K562 (cell line): ENCODE data around the gene SUPT5H. TPM values are rescaled to one million over a fixed set of nuclear protein-coding genes. Genes with fewer than 3 reads are reported as not detected.

Source experiments
- FOSL1 ChIP-seq: fragments of 200-800 bp; sonication (Bioruptor generic); conservative IDR thresholded peaks from 2 replicates; pipeline ENCODE4 v1.6.1; 2016; ENCODE audit warnings: missing genetic modification characterization, missing compliant biosample characterization
- HNRNPL ChIP-seq: fragments of 200-400 bp; formaldehyde crosslinking; IDR thresholded peaks from 2 replicates; pipeline ENCODE4 v1.6.1; 2017; ENCODE audit warnings: low read depth, mild to moderate bottlenecking, low read length
- KDM4B ChIP-seq, 2 experiments: fragments of 450-650 bp in 1 of 2; sonication (generic) in 1 of 2; IDR thresholded peaks; 2 replicates each; pipeline ENCODE4 v1.6.1; 2016 to 2017; ENCODE audit warnings: borderline replicate concordance in 2 of 2, antibody characterized with exemption in 1 of 2, low read depth in 1 of 2, mild to moderate bottlenecking in 1 of 2
- MCM3 ChIP-seq: fragments of 450-650 bp; IDR thresholded peaks from 2 replicates; pipeline ENCODE4 v1.6.1; 2016
- MTA2 ChIP-seq: fragments of 450-650 bp; IDR thresholded peaks from 2 replicates; pipeline ENCODE4 v1.6.1; 2016; ENCODE audit warnings: low read depth
- NR2C1 ChIP-seq, 2 experiments: fragments of 450-650 bp; IDR thresholded peaks; 2 replicates each; pipeline ENCODE4 v1.6.1; 2017; ENCODE audit warnings: mild to moderate bottlenecking in 2 of 2, antibody characterized with exemption in 1 of 2, inconsistent platforms in 1 of 2, missing compliant biosample characterization in 1 of 2, missing genetic modification characterization in 1 of 2
- TCF7L2 ChIP-seq: fragments of 150-350 bp; IDR thresholded peaks from 2 replicates; pipeline ENCODE4 v1.6.1; 2016; ENCODE audit warnings: low read depth, mild to moderate bottlenecking, low read length, moderate library complexity
- YY1 ChIP-seq, 3 experiments: IDR thresholded peaks; 2 replicates each; pipeline ENCODE4 v1.6.1; 2011; ENCODE audit warnings: low read length in 2 of 3, mild to moderate bottlenecking in 2 of 3, moderate library complexity in 2 of 3, borderline replicate concordance in 1 of 3, control low read depth in 1 of 3, low read depth in 1 of 3; ENCODE audit not compliant: insufficient read depth in 3 of 3, insufficient replicate concordance in 2 of 3, control insufficient read depth in 1 of 3, insufficient read length in 1 of 3; ENCODE audit errors: extremely low read depth in 1 of 3
- ZNF12 ChIP-seq: sonication (generic); formaldehyde crosslinking; IDR thresholded peaks from 2 replicates; pipeline ENCODE4 v1.4.0; 2020; ENCODE audit warnings: mild to moderate bottlenecking, missing genetic modification reagents
- polyA plus RNA-seq, 8 experiments: library from polyadenylated mRNA; depleted of rRNA in 4 of 8; stranded (reverse) in 5 of 8; unstranded in 3 of 8; fragments of >200 nt; fragmentation: Nextera tagmentation in 2 of 8; fragmentation: Illumina TruSeq in 1 of 8; extraction: Ambion mirVana in 2 of 8; extraction: Trizol in 1 of 8; gene quantifications; 2 replicates each; pipeline versions ENCODE4 v1.2.1 to v1.2.3, GENCODE V29; 2011 to 2014; ENCODE audit warnings: inconsistent platforms in 1 of 8, missing spikeins in 1 of 8
- total RNA-seq, 7 experiments: library from RNA; depleted of rRNA in 6 of 7; stranded (reverse); fragments of >200 nt in 6 of 7; fragmentation: Illumina TruSeq in 2 of 7; extraction: Trizol in 2 of 7; gene quantifications; 2 replicates each; pipeline versions ENCODE4 v1.2.1 to v1.2.3, GENCODE V29; 2011 to 2021; ENCODE audit warnings: low replicate concordance in 1 of 7
- TF ChIP-seq, protein P1 (sequence below): fragments of 250-450 bp; sonication (Bioruptor Pico); IDR thresholded peaks from 2 replicates; pipeline ENCODE4 v1.4.0; 2020
- TF ChIP-seq, protein P2 (sequence below): fragments of 450-650 bp; IDR thresholded peaks from 2 replicates; pipeline ENCODE4 v1.6.1; 2016; ENCODE audit warnings: borderline replicate concordance
- TF ChIP-seq, protein P3 (sequence below): sonication (generic); formaldehyde crosslinking; IDR thresholded peaks from 2 replicates; pipeline ENCODE4 v1.8.1; 2023; ENCODE audit warnings: mild to moderate bottlenecking, missing genetic modification reagents
- TF ChIP-seq, protein P4 (sequence below), 2 experiments: fragments of 450-650 bp in 1 of 2; sonication (generic) in 1 of 2; formaldehyde crosslinking; conservative IDR thresholded peaks; 2 replicates each; pipeline versions ENCODE4 v1.4.0 to v1.8.1; 2020 to 2022; ENCODE audit warnings: mild to moderate bottlenecking in 1 of 2, missing genetic modification reagents in 1 of 2

The SUPT5H gene
- total and polyA plus RNA-seq, 9 of the 15 experiments (the other 6 are each of a cell fraction or from before 2014, with no cell fraction given) = 13.3 to 85.9 (median 35.9) TPM

DNA sequence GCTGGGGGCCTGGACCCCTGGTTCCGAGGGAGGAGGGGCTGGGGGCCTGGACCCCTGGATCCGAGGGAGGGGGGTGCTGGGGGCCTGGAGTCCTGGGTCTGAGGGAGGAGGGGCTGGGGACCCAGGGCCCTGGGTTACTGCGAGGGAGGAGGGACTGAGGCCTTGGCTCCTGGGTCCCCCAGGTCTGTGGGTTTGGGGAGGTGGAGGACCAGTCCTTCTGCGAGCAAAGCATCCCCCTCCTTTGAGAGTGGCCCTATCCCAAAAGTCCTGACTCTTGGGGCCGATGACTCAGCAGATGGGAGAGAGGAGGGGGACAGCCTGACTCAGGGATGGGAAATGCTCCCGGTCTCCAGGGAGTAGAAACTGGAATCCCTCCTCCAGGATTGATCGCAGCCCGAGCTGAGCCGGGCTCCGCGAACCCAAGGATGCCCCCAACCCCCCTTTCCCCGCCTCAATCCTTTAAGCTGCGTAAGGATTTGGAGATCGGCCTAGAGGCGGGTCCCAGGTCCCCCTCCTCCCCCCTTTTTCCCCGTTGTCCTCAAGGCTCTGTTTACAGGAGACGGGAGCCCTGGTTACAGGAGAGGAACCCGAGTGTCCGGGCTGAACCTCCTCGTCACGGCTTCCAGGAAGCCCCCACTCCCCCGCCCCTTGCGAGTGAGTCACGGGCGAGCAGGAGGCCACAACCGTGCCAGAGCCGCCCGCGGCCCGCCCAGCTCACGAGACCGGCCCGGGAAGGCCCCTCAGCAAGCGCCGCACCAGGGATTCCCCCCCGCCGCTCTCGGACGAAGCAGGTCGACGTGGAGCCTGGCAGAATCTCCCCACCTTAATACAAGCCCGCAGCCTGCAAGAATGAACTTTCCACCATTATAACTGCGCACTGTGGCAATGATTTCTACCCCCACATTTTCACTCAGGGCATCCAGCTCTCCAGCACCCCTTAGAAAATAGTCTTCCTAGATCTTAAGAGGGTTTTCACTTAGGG lies 41.8 kb upstream of the SUPT5H start (continued):
- TF ChIP-seq, protein P1, sequence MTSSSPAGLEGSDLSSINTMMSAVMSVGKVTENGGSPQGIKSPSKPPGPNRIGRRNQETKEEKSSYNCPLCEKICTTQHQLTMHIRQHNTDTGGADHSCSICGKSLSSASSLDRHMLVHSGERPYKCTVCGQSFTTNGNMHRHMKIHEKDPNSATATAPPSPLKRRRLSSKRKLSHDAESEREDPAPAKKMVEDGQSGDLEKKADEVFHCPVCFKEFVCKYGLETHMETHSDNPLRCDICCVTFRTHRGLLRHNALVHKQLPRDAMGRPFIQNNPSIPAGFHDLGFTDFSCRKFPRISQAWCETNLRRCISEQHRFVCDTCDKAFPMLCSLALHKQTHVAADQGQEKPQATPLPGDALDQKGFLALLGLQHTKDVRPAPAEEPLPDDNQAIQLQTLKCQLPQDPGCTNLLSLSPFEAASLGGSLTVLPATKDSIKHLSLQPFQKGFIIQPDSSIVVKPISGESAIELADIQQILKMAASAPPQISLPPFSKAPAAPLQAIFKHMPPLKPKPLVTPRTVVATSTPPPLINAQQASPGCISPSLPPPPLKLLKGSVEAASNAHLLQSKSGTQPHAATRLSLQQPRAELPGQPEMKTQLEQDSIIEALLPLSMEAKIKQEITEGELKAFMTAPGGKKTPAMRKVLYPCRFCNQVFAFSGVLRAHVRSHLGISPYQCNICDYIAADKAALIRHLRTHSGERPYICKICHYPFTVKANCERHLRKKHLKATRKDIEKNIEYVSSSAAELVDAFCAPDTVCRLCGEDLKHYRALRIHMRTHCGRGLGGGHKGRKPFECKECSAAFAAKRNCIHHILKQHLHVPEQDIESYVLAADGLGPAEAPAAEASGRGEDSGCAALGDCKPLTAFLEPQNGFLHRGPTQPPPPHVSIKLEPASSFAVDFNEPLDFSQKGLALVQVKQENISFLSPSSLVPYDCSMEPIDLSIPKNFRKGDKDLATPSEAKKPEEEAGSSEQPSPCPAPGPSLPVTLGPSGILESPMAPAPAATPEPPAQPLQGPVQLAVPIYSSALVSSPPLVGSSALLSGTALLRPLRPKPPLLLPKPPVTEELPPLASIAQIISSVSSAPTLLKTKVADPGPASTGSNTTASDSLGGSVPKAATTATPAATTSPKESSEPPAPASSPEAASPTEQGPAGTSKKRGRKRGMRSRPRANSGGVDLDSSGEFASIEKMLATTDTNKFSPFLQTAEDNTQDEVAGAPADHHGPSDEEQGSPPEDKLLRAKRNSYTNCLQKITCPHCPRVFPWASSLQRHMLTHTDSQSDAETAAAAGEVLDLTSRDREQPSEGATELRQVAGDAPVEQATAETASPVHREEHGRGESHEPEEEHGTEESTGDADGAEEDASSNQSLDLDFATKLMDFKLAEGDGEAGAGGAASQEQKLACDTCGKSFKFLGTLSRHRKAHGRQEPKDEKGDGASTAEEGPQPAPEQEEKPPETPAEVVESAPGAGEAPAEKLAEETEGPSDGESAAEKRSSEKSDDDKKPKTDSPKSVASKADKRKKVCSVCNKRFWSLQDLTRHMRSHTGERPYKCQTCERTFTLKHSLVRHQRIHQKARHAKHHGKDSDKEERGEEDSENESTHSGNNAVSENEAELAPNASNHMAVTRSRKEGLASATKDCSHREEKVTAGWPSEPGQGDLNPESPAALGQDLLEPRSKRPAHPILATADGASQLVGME (CRISPR knock-in tag) = no peak
- TF ChIP-seq FOSL1 (tag) (peak; percentile 98), MCM3 (no peak), KDM4B (IDR thresholded peaks at IDR 0.05; ENCODE audit: borderline replicate concordance in 2 of 2, low read depth in 1 of 2) (peak in 1 of 2 experiments; percentile 49; a peak in 1 of 4 replicates), TCF7L2 (no peak), MTA2 (no peak), YY1 (IDR thresholded peaks at IDR 0.05; ENCODE audit: borderline replicate concordance in 1 of 3, control insufficient read depth in 1 of 3, extremely low read depth in 1 of 3, insufficient read depth in 3 of 3, insufficient read length in 1 of 3, insufficient replicate concordance in 2 of 3, low read depth in 1 of 3, low read length in 2 of 3) (peak in 2 of 3 experiments; percentile 8 to 32), HNRNPL (peak; percentile 58; the same call in 1 of the 2 replicates), ZNF12 (CRISPR knock-in tag) (no peak), NR2C1 (IDR thresholded peaks at IDR 0.05) (no peak), NR2C1 (tag; IDR thresholded peaks at IDR 0.05) (no peak)
- TF ChIP-seq, protein P2, sequence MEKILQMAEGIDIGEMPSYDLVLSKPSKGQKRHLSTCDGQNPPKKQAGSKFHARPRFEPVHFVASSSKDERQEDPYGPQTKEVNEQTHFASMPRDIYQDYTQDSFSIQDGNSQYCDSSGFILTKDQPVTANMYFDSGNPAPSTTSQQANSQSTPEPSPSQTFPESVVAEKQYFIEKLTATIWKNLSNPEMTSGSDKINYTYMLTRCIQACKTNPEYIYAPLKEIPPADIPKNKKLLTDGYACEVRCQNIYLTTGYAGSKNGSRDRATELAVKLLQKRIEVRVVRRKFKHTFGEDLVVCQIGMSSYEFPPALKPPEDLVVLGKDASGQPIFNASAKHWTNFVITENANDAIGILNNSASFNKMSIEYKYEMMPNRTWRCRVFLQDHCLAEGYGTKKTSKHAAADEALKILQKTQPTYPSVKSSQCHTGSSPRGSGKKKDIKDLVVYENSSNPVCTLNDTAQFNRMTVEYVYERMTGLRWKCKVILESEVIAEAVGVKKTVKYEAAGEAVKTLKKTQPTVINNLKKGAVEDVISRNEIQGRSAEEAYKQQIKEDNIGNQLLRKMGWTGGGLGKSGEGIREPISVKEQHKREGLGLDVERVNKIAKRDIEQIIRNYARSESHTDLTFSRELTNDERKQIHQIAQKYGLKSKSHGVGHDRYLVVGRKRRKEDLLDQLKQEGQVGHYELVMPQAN = no peak
- TF ChIP-seq, protein P3, sequence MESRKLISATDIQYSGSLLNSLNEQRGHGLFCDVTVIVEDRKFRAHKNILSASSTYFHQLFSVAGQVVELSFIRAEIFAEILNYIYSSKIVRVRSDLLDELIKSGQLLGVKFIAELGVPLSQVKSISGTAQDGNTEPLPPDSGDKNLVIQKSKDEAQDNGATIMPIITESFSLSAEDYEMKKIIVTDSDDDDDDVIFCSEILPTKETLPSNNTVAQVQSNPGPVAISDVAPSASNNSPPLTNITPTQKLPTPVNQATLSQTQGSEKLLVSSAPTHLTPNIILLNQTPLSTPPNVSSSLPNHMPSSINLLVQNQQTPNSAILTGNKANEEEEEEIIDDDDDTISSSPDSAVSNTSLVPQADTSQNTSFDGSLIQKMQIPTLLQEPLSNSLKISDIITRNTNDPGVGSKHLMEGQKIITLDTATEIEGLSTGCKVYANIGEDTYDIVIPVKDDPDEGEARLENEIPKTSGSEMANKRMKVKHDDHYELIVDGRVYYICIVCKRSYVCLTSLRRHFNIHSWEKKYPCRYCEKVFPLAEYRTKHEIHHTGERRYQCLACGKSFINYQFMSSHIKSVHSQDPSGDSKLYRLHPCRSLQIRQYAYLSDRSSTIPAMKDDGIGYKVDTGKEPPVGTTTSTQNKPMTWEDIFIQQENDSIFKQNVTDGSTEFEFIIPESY (CRISPR knock-in tag) = no peak
- TF ChIP-seq, protein P4, sequence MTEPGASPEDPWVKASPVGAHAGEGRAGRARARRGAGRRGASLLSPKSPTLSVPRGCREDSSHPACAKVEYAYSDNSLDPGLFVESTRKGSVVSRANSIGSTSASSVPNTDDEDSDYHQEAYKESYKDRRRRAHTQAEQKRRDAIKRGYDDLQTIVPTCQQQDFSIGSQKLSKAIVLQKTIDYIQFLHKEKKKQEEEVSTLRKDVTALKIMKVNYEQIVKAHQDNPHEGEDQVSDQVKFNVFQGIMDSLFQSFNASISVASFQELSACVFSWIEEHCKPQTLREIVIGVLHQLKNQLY (CRISPR knock-in tag; conservative IDR thresholded peaks at IDR 0.05) = no peak
